IMR-90 (cell line): Measurements from ENCODE around the gene GTPBP6. TPM values are rescaled to one million over a fixed set of nuclear protein-coding genes. Genes with fewer than 3 reads are reported as not detected.

ENCODE experiments used
- ATAC-seq: fragments of 200-7000 bp; cut with Tn5 transposase; 2 replicates; pipeline ENCODE4 v1.9.1; 2020; ENCODE audit warnings: low read depth, mild to moderate bottlenecking, moderate library complexity
- BruUV-seq: library from RNA; stranded (reverse); fragments of 400-500 nt; replicated peaks from 2 replicates; lab custom pipeline; 2021; lab: Mats Ljungman, UMichigan
- CTCF ChIA-PET: fragments of 300-600 bp; formaldehyde crosslinking; extraction: SDS; loops from one replicate; lab custom pipeline; 2021; ENCODE audit warnings: antibody characterized with exemption; lab: Yijun Ruan, JAX
- POLR2A ChIA-PET: fragments of 300-600 bp; sonication (Branson Sonifier 250); formaldehyde crosslinking; loops from one replicate; lab custom pipeline; 2022; ENCODE audit warnings: antibody characterized with exemption; ENCODE audit not compliant: unreplicated experiment; lab: Charles Lee
- DNase-seq: peaks from one replicate; pipeline ENCODE4 v3.0.0; 2013
- H2AFZ ChIP-seq: replicated peaks from 2 replicates; pipeline ENCODE3; 2013; ENCODE audit warnings: low read length, mild to moderate bottlenecking; ENCODE audit not compliant: poor library complexity
- H2AK5ac ChIP-seq: 2 replicates; pipeline ENCODE4 v1.6.1; 2013; ENCODE audit warnings: low read depth, low read length, inconsistent platforms
- H2AK9ac ChIP-seq: replicated peaks from 2 replicates; pipeline ENCODE3; 2013; ENCODE audit warnings: mild to moderate bottlenecking, low read depth, low read length, moderate library complexity; ENCODE audit not compliant: poor library complexity
- H2BK120ac ChIP-seq: 2 replicates; pipeline ENCODE4 v1.6.1; 2013; ENCODE audit warnings: low read depth, low read length, inconsistent platforms
- H2BK15ac ChIP-seq: 3 replicates; pipeline ENCODE4 v1.6.1; 2013; ENCODE audit warnings: low read depth, low read length, inconsistent platforms
- H2BK20ac ChIP-seq: 2 replicates; pipeline ENCODE4 v1.6.1; 2013; ENCODE audit warnings: low read depth, mild to moderate bottlenecking, inconsistent platforms, low read length, moderate library complexity
- H2BK5ac ChIP-seq: 2 replicates; pipeline ENCODE4 v1.6.1; 2013; ENCODE audit warnings: mild to moderate bottlenecking, low read depth, low read length, inconsistent platforms; ENCODE audit not compliant: poor library complexity, severe bottlenecking
- H3K14ac ChIP-seq: replicated peaks from 2 replicates; pipeline ENCODE4 v1.6.1; 2013; ENCODE audit warnings: low read depth, low read length, inconsistent platforms
- H3K18ac ChIP-seq: 2 replicates; pipeline ENCODE4 v1.6.1; 2013; ENCODE audit warnings: low read depth, low read length, control low read depth
- H3K23ac ChIP-seq: 2 replicates; pipeline ENCODE4 v1.6.1; 2013; ENCODE audit warnings: low read depth, low read length, inconsistent platforms
- H3K27ac ChIP-seq: 2 replicates; pipeline ENCODE4 v1.5.1; 2013; ENCODE audit warnings: mild to moderate bottlenecking, control low read depth, low read length; ENCODE audit not compliant: insufficient read depth
- H3K27me3 ChIP-seq: 2 replicates; pipeline ENCODE4 v1.6.1; 2013; ENCODE audit warnings: low read length; ENCODE audit not compliant: control insufficient read depth, insufficient read depth
- H3K36me3 ChIP-seq: 2 replicates; pipeline ENCODE4 v1.6.1; 2013; ENCODE audit warnings: low read length, mixed read lengths; ENCODE audit not compliant: control insufficient read depth, insufficient read depth
- H3K4ac ChIP-seq: 2 replicates; pipeline ENCODE4 v1.6.1; 2013; ENCODE audit warnings: low read depth, low read length, inconsistent platforms
- H3K4me1 ChIP-seq: 2 replicates; pipeline ENCODE4 v1.6.1; 2013; ENCODE audit warnings: low read length, mixed read lengths; ENCODE audit not compliant: control insufficient read depth, insufficient read depth
- H3K4me2 ChIP-seq: 2 replicates; pipeline ENCODE4 v1.6.1; 2013; ENCODE audit warnings: low read depth, mild to moderate bottlenecking, control low read depth, low read length, moderate library complexity
- H3K4me3 ChIP-seq: 2 replicates; pipeline ENCODE4 v1.5.1; 2013; ENCODE audit warnings: low read depth, mild to moderate bottlenecking, control low read depth, low read length, moderate library complexity; ENCODE audit not compliant: insufficient read depth
- H3K56ac ChIP-seq: 2 replicates; pipeline ENCODE4 v1.6.1; 2013; ENCODE audit warnings: low read length, inconsistent platforms; ENCODE audit not compliant: insufficient read depth; ENCODE audit errors: extremely low read depth
- H3K79me1 ChIP-seq, 2 experiments: 2 replicates each; pipeline ENCODE4 v1.6.1; 2013; ENCODE audit warnings: low read length in 2 of 2, inconsistent platforms in 1 of 2, low read depth in 1 of 2
- H3K9ac ChIP-seq: 2 replicates; pipeline ENCODE4 v1.6.1; 2013; ENCODE audit warnings: low read depth, low read length, control low read depth
- H3K9me1 ChIP-seq: 2 replicates; pipeline ENCODE4 v1.6.1; 2013; ENCODE audit warnings: low read length, inconsistent platforms; ENCODE audit not compliant: insufficient read depth
- H3K9me3 ChIP-seq: 2 replicates; pipeline ENCODE4 v1.6.1; 2013; ENCODE audit warnings: low read length; ENCODE audit not compliant: control insufficient read depth, insufficient read depth
- H4K20me1 ChIP-seq: 2 replicates; pipeline ENCODE4 v1.6.1; 2013; ENCODE audit warnings: low read length, inconsistent platforms; ENCODE audit not compliant: insufficient read depth
- H4K5ac ChIP-seq: 2 replicates; pipeline ENCODE4 v1.6.1; 2013; ENCODE audit warnings: mild to moderate bottlenecking, low read depth, low read length, control low read depth
- H4K8ac ChIP-seq, 2 experiments: 2 replicates each; pipeline ENCODE4 v1.6.1; 2013; ENCODE audit warnings: low read depth in 2 of 2, low read length in 2 of 2, control low read depth in 1 of 2, inconsistent platforms in 1 of 2
- H4K91ac ChIP-seq: 2 replicates; pipeline ENCODE4 v1.6.1; 2013; ENCODE audit warnings: low read depth, low read length, inconsistent platforms; ENCODE audit not compliant: insufficient read depth
- BHLHE40 ChIP-seq: fragments of 150-350 bp; IDR thresholded peaks from 2 replicates; pipeline ENCODE4 v1.6.1; 2016; ENCODE audit warnings: mild to moderate bottlenecking, low read depth, low read length
- CEBPB ChIP-seq: IDR thresholded peaks from 2 replicates; pipeline ENCODE4 v1.6.1; 2012; ENCODE audit warnings: low read depth, low read length, improper control_type of control experiment
- CHD1 ChIP-seq: IDR thresholded peaks from 2 replicates; pipeline ENCODE4 v1.6.1; 2012; ENCODE audit warnings: low read depth, low read length, improper control_type of control experiment
- CTCF ChIP-seq: conservative IDR thresholded peaks from 2 replicates; pipeline ENCODE4 v1.5.1; 2012; ENCODE audit warnings: mild to moderate bottlenecking, low read depth, low read length, improper control_type of control experiment
- ELK1 ChIP-seq: fragments of 150-350 bp; IDR thresholded peaks from 2 replicates; pipeline ENCODE4 v1.6.1; 2016; ENCODE audit warnings: low read depth, mild to moderate bottlenecking, low read length, moderate library complexity, borderline replicate concordance
- FOS ChIP-seq: fragments of 150-350 bp; IDR thresholded peaks from 2 replicates; pipeline ENCODE4 v1.6.1; 2016; ENCODE audit warnings: low read depth, low read length
- MXI1 ChIP-seq: IDR thresholded peaks from 2 replicates; pipeline ENCODE4 v1.6.1; 2012; ENCODE audit warnings: low read depth, mild to moderate bottlenecking, low read length, moderate library complexity, borderline replicate concordance
- NFE2L2 ChIP-seq: fragments of 150-350 bp; IDR thresholded peaks from 2 replicates; pipeline ENCODE4 v1.6.1; 2016; ENCODE audit warnings: low read depth, mild to moderate bottlenecking, low read length
- POLR2A ChIP-seq: IDR thresholded peaks from 2 replicates; pipeline ENCODE4 v1.6.1; 2012; ENCODE audit warnings: mild to moderate bottlenecking, low read depth, low read length
- RAD21 ChIP-seq: IDR thresholded peaks from 2 replicates; pipeline ENCODE4 v1.6.1; 2012; ENCODE audit warnings: low read length, improper control_type of control experiment
- RCOR1 ChIP-seq: IDR thresholded peaks from 2 replicates; pipeline ENCODE4 v1.6.1; 2012; ENCODE audit warnings: mild to moderate bottlenecking, low read length, improper control_type of control experiment; ENCODE audit not compliant: insufficient replicate concordance
- RFX5 ChIP-seq: IDR thresholded peaks from 2 replicates; pipeline ENCODE4 v1.8.0; 2012; ENCODE audit warnings: low read depth, mild to moderate bottlenecking, low read length, moderate library complexity
- SMC3 ChIP-seq: fragments of 150-350 bp; IDR thresholded peaks from 2 replicates; pipeline ENCODE4 v1.6.1; 2016; ENCODE audit warnings: low read depth, mild to moderate bottlenecking, antibody characterized with exemption, low read length, moderate library complexity
- USF2 ChIP-seq: fragments of 150-350 bp; IDR thresholded peaks from 2 replicates; pipeline ENCODE4 v1.6.1; 2017; ENCODE audit warnings: mild to moderate bottlenecking, antibody characterized with exemption, low read length, low read depth
- WGBS, 2 experiments: methylation state at CpG; one replicate each; pipeline versions ENCODE4 v1.1.5 to v1.1.7; 2013; ENCODE audit warnings: missing lambda C conversion rate in 2 of 2; ENCODE audit not compliant: insufficient read length in 1 of 2; ENCODE audit errors: extremely low coverage in 2 of 2; 5-methylcytosine and 5-hydroxymethylcytosine counted together
- dilution Hi-C: fragments of 300-500 bp; cut with HindIII; formaldehyde crosslinking; loops from one replicate; pipeline ENCODE4 v1.14.3; 2018; ENCODE audit warnings: low sequenced_read_pairs; ENCODE audit not compliant: unreplicated experiment
- in situ Hi-C: fragments of 300-500 bp; cut with MboI; formaldehyde crosslinking; loops from 3 replicates; pipeline ENCODE4 v1.14.3; 2019; ENCODE audit warnings: low sequenced_read_pairs, inconsistent platforms, mixed read lengths
- intact Hi-C: fragments of 100-400 bp; cut with micrococcal nuclease; formaldehyde crosslinking; loops from 2 replicates; pipeline ENCODE4 v1.10.0; 2022
- polyA plus RNA-seq, 3 experiments: library from polyadenylated mRNA; depleted of rRNA; stranded (reverse); fragments of >200 nt; gene quantifications; 2 replicates each; pipeline ENCODE4 v1.2.3, GENCODE V29; 2012; ENCODE audit warnings: low replicate concordance in 1 of 3
- total RNA-seq: library from RNA; depleted of rRNA; stranded (reverse); fragments of >200 nt; gene quantifications from 2 replicates; pipeline ENCODE4 v1.2.3, GENCODE V29; 2012

The GTPBP6 gene
- total and polyA plus RNA-seq, 2 of the 4 experiments (the other 2 are of a cell fraction), result 24.0 to 31.6 TPM

GRCh38 chrX:316351-317325 is 2.0 kb downstream of the GTPBP6 start:
- Histone ChIP-seq H4K5ac (no peak overlapping the region), H3K18ac (no peak overlapping the region), H2AFZ (no peak overlapping the region), H3K36me3 (peaks cover 32% of the 10 kb centered on the region), H3K9ac (no peak overlapping the region), H4K8ac (no peak overlapping the region), H3K9me1 (no peaks in the 10 kb centered on the region; the same call in 1 of the 2 replicates), H3K4me2 (no peak overlapping the region), H3K27ac (no peak overlapping the region), H2BK20ac (no peak overlapping the region), H3K23ac (no peak overlapping the region), H3K79me1 (peaks cover 0 to 13% of the 10 kb centered on the region in 2 experiments; a peak in 2 of 4 replicates), H2AK5ac (no peak overlapping the region), H3K4ac (no peak overlapping the region), H3K4me1 (peaks cover 2% of the 10 kb centered on the region; the same call in 1 of the 2 replicates), H3K4me3 (no peak overlapping the region), H3K14ac (no peak overlapping the region), H3K27me3 (no peaks in the 10 kb centered on the region), H2BK5ac (no peak overlapping the region), H2BK15ac (no peak overlapping the region), H4K91ac (no peak overlapping the region), H3K56ac (no peak overlapping the region), H4K20me1 (no peaks in the 10 kb centered on the region), H3K9me3 (no peaks in the 10 kb centered on the region), H2BK120ac (no peak overlapping the region), H2AK9ac (no peak overlapping the region)
- CTCF ChIA-PET, result no interaction called here
- WGBS, 2 experiments, result 92% methylated on average over 20 of the region's 50 CpGs; no CpG with 5 or more reads in 1 of the 2 experiments
- POLR2A ChIA-PET, result no interaction called here
- DNase-seq (no peak), ATAC-seq (no peak)
- no TSS peak for BruUV-seq
- dilution Hi-C loops, result no loop called here
- intact Hi-C loops, result no loop called here
- in situ Hi-C loops, result no loop called here
- no peak for TF ChIP-seq CTCF
- TF ChIP-seq POLR2A, result no peak
- TF ChIP-seq ELK1, result no peak
- no peak for TF ChIP-seq NFE2L2
- TF ChIP-seq RFX5, result no peak
- TF ChIP-seq CEBPB, result no peak
- no peak for TF ChIP-seq BHLHE40
- no peak for TF ChIP-seq USF2
- TF ChIP-seq MXI1, result no peak
- TF ChIP-seq RCOR1, result no peak
- TF ChIP-seq SMC3, result no peak
- no peak for TF ChIP-seq RAD21
- no peak for TF ChIP-seq CHD1
- TF ChIP-seq FOS, result no peak
